Omental fat pad (tissue), 4 donors: Measurements from ENCODE around the gene ARHGEF3. TPM values are rescaled to one million over a fixed set of nuclear protein-coding genes. Genes with fewer than 3 reads are reported as not detected.

Experiments used
- ATAC-seq: fragments of 150-250 bp; one replicate; pipeline ENCODE4 v1.9.1; 2016; ENCODE audit warnings: mild to moderate bottlenecking, moderate library complexity; ENCODE audit not compliant: low FRiP score
- DNase-seq: peaks from one replicate; pipeline ENCODE4 v3.0.0-alpha.2; 2019; ENCODE audit warnings: low spot score
- CTCF ChIP-seq, 3 donors: fragments of 450-650 bp; IDR thresholded peaks; one replicate each; pipeline ENCODE4 v1.5.1; 2016 to 2017; ENCODE audit warnings: antibody characterized with exemption in 3 of 3, mild to moderate bottlenecking in 3 of 3, moderate library complexity in 2 of 3
- total RNA-seq, 4 donors: library from RNA; depleted of rRNA; stranded (reverse); fragments of >200 nt; gene quantifications; one replicate each; pipeline ENCODE4 v1.1.0, GENCODE V29; 2016

ARHGEF3 gene
- total RNA-seq, 4 donors from 2014 or later = 16.9 to 26.3 (median 21.9) TPM

GRCh38 chr3:56795829-56796185, 5.9 kb downstream of the ARHGEF3 start:
- DNase-seq (no peak), ATAC-seq (no peak)
- no peak for TF ChIP-seq CTCF (IDR thresholded peaks at IDR 0.05)

GRCh38 chr3:56795097-56795828, 6.5 kb downstream of the ARHGEF3 start:
- DNase-seq (no peak), ATAC-seq (no peak)
- no peak for TF ChIP-seq CTCF (IDR thresholded peaks at IDR 0.05)

GRCh38 chr3:56792193-56792592, 9.6 kb downstream of the ARHGEF3 start:
- no peak for TF ChIP-seq CTCF (IDR thresholded peaks at IDR 0.05)
- DNase-seq = no peak
- ATAC-seq = no peak

- DNase-seq (no peak), ATAC-seq (no peak)
- TF ChIP-seq CTCF (IDR thresholded peaks at IDR 0.05) = no peak
Observed at GRCh38 chr3:56790016-56790821, 11.5 kb downstream of the ARHGEF3 start.

- no peak for DNase-seq
- TF ChIP-seq CTCF (IDR thresholded peaks at IDR 0.05) = no peak
- ATAC-seq = no peak
Observed at GRCh38 chr3:56789076-56789475, 12.7 kb downstream of the ARHGEF3 start.

- TF ChIP-seq CTCF (IDR thresholded peaks at IDR 0.05) = no peak
- DNase-seq (no peak), ATAC-seq (no peak)
Observed at GRCh38 chr3:56788521-56788920, 13.2 kb downstream of the ARHGEF3 start.
